ENCODE results near the gene PCDHB14. TPM values are rescaled to one million over a fixed set of nuclear protein-coding genes. Genes with fewer than 3 reads are reported as not detected.
A peak's percentile ranks its signal among the peaks of the same experiment; 100 is the strongest.
"Not testable (repeated sequence)": the region's sequence is repeated elsewhere in the genome, so short reads cannot be mapped to it uniquely, and the experiment has no call there.

The PCDHB14 gene
- polyA plus RNA-seq, 1 donor (not counting 4 experiments of a cell fraction or from before 2014, with no cell fraction given) = 0.13 TPM

DNA sequence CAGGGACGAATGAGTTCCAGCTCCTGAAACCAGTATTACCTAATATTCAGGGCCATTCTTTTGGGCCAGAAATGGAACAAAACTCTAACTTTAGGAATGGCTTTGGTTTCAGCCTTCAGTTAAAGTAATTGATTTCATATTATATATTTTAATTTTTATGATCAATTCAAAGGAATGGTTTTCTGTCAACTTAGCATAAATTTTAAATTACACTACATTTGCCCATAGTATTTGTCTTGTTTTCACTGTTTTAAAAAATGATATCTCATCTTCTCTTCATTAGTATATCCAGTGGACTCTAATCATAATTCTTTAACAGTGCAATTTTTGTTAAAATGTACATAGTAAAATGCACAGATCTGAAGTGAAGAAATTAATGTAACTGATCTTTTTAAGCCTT is 42.8 kb upstream of the PCDHB14 start:
- FAIRE-seq (no peak), DNase-seq (ENCODE audit: low read depth, low spot score) (no peak)
- Histone ChIP-seq H3K4me3 (ENCODE audit: control insufficient read depth in 2 of 3, extremely low read depth in 1 of 3, insufficient read depth in 2 of 3, low read depth in 1 of 3, low read length in 3 of 3) (no peak overlapping the region), H3K4me2 (ENCODE audit: control insufficient read depth, extremely low read depth, insufficient read depth, low read depth, low read length) (no peak overlapping the region), H3K4me1 (ENCODE audit: control insufficient read depth, extremely low read depth, insufficient read depth, low read length) (no peaks in the 10 kb centered on the region), H3K27me3 (ENCODE audit: control insufficient read depth, extremely low read depth, insufficient read depth, low read length) (no peaks in the 10 kb centered on the region), H4K20me1 (ENCODE audit: control insufficient read depth, extremely low read depth, insufficient read depth, low read length) (no peaks in the 10 kb centered on the region), H3K9me1 (ENCODE audit: control insufficient read depth, extremely low read depth, insufficient read depth, low read length) (no peaks in the 10 kb centered on the region), H3K9me3 (ENCODE audit: control insufficient read depth, low read depth, low read length) (no peaks in the 10 kb centered on the region), H3K36me3 (ENCODE audit: control insufficient read depth in 2 of 2, extremely low read depth in 1 of 2, insufficient read depth in 2 of 2, low read length in 2 of 2) (no peaks in the 10 kb centered on the region), H3K79me2 (ENCODE audit: control insufficient read depth, insufficient read depth, low read length) (no peaks in the 10 kb centered on the region), H2AFZ (ENCODE audit: control insufficient read depth, low read length) (no peak overlapping the region), H3K9ac (ENCODE audit: control insufficient read depth, extremely low read depth, insufficient read depth, low read length) (no peak overlapping the region), H3K27ac (ENCODE audit: control insufficient read depth, insufficient read depth, low read length) (no peak overlapping the region)
- dilution Hi-C loops (cut with MboI; ENCODE audit: extremely low pct_ligation_motif_present, low sequenced_read_pairs) = no loop called here
- TF ChIP-seq EZH2 (IDR thresholded peaks at IDR 0.05; ENCODE audit: low read length) = no peak
- TF ChIP-seq, protein P1, sequence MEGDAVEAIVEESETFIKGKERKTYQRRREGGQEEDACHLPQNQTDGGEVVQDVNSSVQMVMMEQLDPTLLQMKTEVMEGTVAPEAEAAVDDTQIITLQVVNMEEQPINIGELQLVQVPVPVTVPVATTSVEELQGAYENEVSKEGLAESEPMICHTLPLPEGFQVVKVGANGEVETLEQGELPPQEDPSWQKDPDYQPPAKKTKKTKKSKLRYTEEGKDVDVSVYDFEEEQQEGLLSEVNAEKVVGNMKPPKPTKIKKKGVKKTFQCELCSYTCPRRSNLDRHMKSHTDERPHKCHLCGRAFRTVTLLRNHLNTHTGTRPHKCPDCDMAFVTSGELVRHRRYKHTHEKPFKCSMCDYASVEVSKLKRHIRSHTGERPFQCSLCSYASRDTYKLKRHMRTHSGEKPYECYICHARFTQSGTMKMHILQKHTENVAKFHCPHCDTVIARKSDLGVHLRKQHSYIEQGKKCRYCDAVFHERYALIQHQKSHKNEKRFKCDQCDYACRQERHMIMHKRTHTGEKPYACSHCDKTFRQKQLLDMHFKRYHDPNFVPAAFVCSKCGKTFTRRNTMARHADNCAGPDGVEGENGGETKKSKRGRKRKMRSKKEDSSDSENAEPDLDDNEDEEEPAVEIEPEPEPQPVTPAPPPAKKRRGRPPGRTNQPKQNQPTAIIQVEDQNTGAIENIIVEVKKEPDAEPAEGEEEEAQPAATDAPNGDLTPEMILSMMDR (optimal IDR thresholded peaks at IDR 0.05 in 1 of 3, IDR thresholded peaks at IDR 0.05 in 1 of 3, conservative IDR thresholded peaks at IDR 0.05 in 1 of 3; ENCODE audit: extremely low read depth in 1 of 3, insufficient read depth in 2 of 3, low read length in 3 of 3) = no peak

DNA sequence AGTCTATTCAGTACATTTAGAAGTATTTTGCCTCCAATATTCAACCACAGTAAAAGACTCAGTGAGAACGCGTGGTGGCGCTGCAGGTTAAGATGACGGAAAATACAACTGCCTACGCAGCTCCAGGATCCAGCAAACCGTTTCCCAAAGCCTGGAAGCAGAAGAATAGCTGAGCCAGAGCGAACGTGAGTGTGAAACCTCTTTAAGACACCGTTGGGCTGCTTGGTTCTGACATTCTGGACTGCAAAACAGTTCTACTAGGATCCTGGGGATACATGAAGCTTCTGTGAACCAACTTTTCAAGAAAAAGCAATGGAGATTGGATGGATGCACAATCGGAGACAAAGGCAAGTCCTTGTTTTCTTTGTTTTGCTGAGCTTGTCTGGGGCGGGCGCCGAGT is 40.9 kb upstream of the PCDHB14 start, which contains the start of gene PCDHB16:
PCDHB16 (plus strand) TSS at position 140 of the 400 bp plus-strand sequence; CDS start at position 313, 173 bp downstream.
- H3K9me1 ChIP-seq (ENCODE audit: control insufficient read depth, extremely low read depth, insufficient read depth, low read length) = no peaks in the 10 kb centered on the region
- no peaks in the 10 kb centered on the region for H3K9me3 ChIP-seq (ENCODE audit: control insufficient read depth, low read depth, low read length)
- H3K36me3 ChIP-seq (ENCODE audit: control insufficient read depth in 2 of 2, extremely low read depth in 1 of 2, insufficient read depth in 2 of 2, low read length in 2 of 2) = no peaks in the 10 kb centered on the region
- H3K4me2 ChIP-seq (ENCODE audit: control insufficient read depth, extremely low read depth, insufficient read depth, low read depth, low read length) = no peak within 1 kb of the TSS
- no peak within 1 kb of the TSS for H3K9ac ChIP-seq (ENCODE audit: control insufficient read depth, extremely low read depth, insufficient read depth, low read length)
- H3K4me1 ChIP-seq (ENCODE audit: control insufficient read depth, extremely low read depth, insufficient read depth, low read length) = no peaks in the 10 kb centered on the region
- no peaks in the 10 kb centered on the region for H3K27me3 ChIP-seq (ENCODE audit: control insufficient read depth, extremely low read depth, insufficient read depth, low read length)
- dilution Hi-C loops (cut with MboI; ENCODE audit: extremely low pct_ligation_motif_present, low sequenced_read_pairs) = no loop called here
- no peak for TF ChIP-seq EZH2 (IDR thresholded peaks at IDR 0.05; ENCODE audit: low read length)
- TF ChIP-seq, protein P1 (optimal IDR thresholded peaks at IDR 0.05 in 1 of 3, IDR thresholded peaks at IDR 0.05 in 1 of 3, conservative IDR thresholded peaks at IDR 0.05 in 1 of 3; ENCODE audit: extremely low read depth in 1 of 3, insufficient read depth in 2 of 3, low read length in 3 of 3) = peak in 1 of 3 experiments; percentile 11
- no peak within 1 kb of the TSS for H3K4me3 ChIP-seq (ENCODE audit: control insufficient read depth in 2 of 3, extremely low read depth in 1 of 3, insufficient read depth in 2 of 3, low read depth in 1 of 3, low read length in 3 of 3)
- H2AFZ ChIP-seq (ENCODE audit: control insufficient read depth, low read length) = no peak within 1 kb of the TSS
- FAIRE-seq (no peak), DNase-seq (ENCODE audit: low read depth, low spot score) (no peak)
- H4K20me1 ChIP-seq (ENCODE audit: control insufficient read depth, extremely low read depth, insufficient read depth, low read length) = no peaks in the 10 kb centered on the region
- H3K79me2 ChIP-seq (ENCODE audit: control insufficient read depth, insufficient read depth, low read length) = no peaks in the 10 kb centered on the region
- H3K27ac ChIP-seq (ENCODE audit: control insufficient read depth, insufficient read depth, low read length) = no peak within 1 kb of the TSS

DNA sequence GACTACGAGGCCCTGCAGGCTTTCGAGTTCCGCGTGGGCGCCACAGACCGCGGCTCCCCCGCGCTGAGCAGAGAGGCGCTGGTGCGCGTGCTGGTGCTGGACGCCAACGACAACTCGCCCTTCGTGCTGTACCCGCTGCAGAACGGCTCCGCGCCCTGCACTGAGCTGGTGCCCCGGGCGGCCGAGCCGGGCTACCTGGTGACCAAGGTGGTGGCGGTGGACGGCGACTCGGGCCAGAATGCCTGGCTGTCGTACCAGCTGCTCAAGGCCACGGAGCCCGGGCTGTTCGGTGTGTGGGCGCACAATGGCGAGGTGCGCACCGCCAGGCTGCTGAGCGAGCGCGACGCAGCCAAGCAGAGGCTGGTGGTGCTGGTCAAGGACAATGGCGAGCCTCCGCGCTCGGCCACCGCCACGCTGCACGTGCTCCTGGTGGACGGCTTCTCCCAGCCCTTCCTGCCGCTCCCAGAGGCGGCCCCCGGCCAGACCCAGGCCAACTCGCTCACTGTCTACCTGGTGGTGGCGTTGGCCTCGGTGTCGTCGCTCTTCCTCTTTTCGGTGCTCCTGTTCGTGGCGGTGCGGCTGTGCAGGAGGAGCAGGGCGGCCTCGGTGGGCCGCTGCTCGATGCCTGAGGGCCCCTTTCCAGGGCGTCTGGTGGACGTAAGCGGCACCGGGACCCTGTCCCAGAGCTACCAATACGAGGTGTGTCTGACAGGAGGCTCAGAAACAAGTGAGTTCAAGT is 38.9 kb upstream of the PCDHB14 start:
- H3K9me3 ChIP-seq (ENCODE audit: control insufficient read depth, low read depth, low read length); H3K9ac ChIP-seq (ENCODE audit: control insufficient read depth, extremely low read depth, insufficient read depth, low read length); FAIRE-seq; H3K79me2 ChIP-seq (ENCODE audit: control insufficient read depth, insufficient read depth, low read length); H3K4me1 ChIP-seq (ENCODE audit: control insufficient read depth, extremely low read depth, insufficient read depth, low read length); H4K20me1 ChIP-seq (ENCODE audit: control insufficient read depth, extremely low read depth, insufficient read depth, low read length); H3K36me3 ChIP-seq (ENCODE audit: control insufficient read depth in 2 of 2, extremely low read depth in 1 of 2, insufficient read depth in 2 of 2, low read length in 2 of 2); H3K9me1 ChIP-seq (ENCODE audit: control insufficient read depth, extremely low read depth, insufficient read depth, low read length); H3K4me3 ChIP-seq (ENCODE audit: control insufficient read depth in 2 of 3, extremely low read depth in 1 of 3, insufficient read depth in 2 of 3, low read depth in 1 of 3, low read length in 3 of 3); H3K27ac ChIP-seq (ENCODE audit: control insufficient read depth, insufficient read depth, low read length); dilution Hi-C loops (cut with MboI; ENCODE audit: extremely low pct_ligation_motif_present, low sequenced_read_pairs); DNase-seq (ENCODE audit: low read depth, low spot score); H2AFZ ChIP-seq (ENCODE audit: control insufficient read depth, low read length); H3K27me3 ChIP-seq (ENCODE audit: control insufficient read depth, extremely low read depth, insufficient read depth, low read length); H3K4me2 ChIP-seq (ENCODE audit: control insufficient read depth, extremely low read depth, insufficient read depth, low read depth, low read length): not testable (repeated sequence)

All from keratinocyte (primary cell).